Peyer's patch (tissue), 4 donors: ENCODE measurements around the gene RASGRF2.

ENCODE experiments used
- CTCF ChIP-seq, 6 experiments: fragments of 450-650 bp in 4 of 6; fragments of 200-600 bp in 2 of 6; sonication (generic) in 1 of 6; IDR thresholded peaks; one replicate each; pipeline ENCODE4 v1.5.1; 2017 to 2019; ENCODE audit warnings: antibody characterized with exemption in 6 of 6, mild to moderate bottlenecking in 3 of 6, moderate library complexity in 1 of 6
- POLR2A ChIP-seq, 2 donors: fragments of 450-650 bp; IDR thresholded peaks; one replicate each; pipeline ENCODE4 v1.5.1; 2017; ENCODE audit warnings: antibody characterized with exemption in 2 of 2, mild to moderate bottlenecking in 2 of 2, moderate library complexity in 2 of 2

- TF ChIP-seq CTCF (IDR thresholded peaks at IDR 0.05) = no peak
- no peak for TF ChIP-seq POLR2A (IDR thresholded peaks at IDR 0.05)
Measured at GRCh38 chr5:81156732-81157131, 196.6 kb downstream of the RASGRF2 start.
